Neural progenitor cell (in vitro differentiated cells): ENCODE data around the gene BBS9.

Experiments
- CTCF ChIP-seq: fragments of 200-600 bp; sonication (generic); IDR thresholded peaks from 2 replicates; pipeline ENCODE4 v1.5.1; 2017; ENCODE audit warnings: antibody characterized with exemption, mild to moderate bottlenecking
- EZH2 ChIP-seq: fragments of 200-600 bp; sonication (generic); IDR thresholded peaks from 2 replicates; pipeline ENCODE4 v1.6.1; 2017; ENCODE audit warnings: antibody characterized with exemption, mild to moderate bottlenecking, moderate library complexity

GRCh38 chr7:33444511-33444910 is 315.1 kb downstream of the BBS9 start:
- no peak for TF ChIP-seq CTCF
- no peak for TF ChIP-seq EZH2
